ENCODE data around the gene COQ8A.

COQ8A gene

DNA sequence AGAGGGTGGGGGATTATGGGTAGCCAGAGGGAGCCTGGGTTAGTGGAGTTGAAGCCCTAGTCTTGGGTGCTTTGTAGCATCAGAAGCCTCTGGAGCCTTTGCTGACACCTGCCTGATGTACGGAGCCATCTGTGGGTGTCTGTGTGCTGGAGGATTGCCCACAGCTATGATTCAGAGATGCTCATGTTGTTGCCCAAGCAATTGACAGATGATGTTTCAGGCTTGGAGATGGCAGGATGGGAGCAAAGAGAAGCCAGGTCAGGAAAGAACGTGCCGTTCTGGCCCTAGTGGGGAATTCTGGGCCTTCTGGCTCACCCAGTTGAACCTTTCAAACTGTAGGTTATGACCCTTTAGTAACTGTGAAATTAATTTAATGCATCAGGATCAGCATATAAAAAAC, 27.6 kb downstream of the COQ8A start:
- no peak for TF ChIP-seq EZH2 (IDR thresholded peaks at IDR 0.05; ENCODE audit: borderline replicate concordance, low read depth, low read length, severe bottlenecking)
- TF ChIP-seq, protein P1, sequence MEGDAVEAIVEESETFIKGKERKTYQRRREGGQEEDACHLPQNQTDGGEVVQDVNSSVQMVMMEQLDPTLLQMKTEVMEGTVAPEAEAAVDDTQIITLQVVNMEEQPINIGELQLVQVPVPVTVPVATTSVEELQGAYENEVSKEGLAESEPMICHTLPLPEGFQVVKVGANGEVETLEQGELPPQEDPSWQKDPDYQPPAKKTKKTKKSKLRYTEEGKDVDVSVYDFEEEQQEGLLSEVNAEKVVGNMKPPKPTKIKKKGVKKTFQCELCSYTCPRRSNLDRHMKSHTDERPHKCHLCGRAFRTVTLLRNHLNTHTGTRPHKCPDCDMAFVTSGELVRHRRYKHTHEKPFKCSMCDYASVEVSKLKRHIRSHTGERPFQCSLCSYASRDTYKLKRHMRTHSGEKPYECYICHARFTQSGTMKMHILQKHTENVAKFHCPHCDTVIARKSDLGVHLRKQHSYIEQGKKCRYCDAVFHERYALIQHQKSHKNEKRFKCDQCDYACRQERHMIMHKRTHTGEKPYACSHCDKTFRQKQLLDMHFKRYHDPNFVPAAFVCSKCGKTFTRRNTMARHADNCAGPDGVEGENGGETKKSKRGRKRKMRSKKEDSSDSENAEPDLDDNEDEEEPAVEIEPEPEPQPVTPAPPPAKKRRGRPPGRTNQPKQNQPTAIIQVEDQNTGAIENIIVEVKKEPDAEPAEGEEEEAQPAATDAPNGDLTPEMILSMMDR (IDR thresholded peaks at IDR 0.05; ENCODE audit: borderline replicate concordance, extremely low read depth, low read length, poor library complexity, severe bottlenecking), result no peak
- DNase-seq (no peak), ATAC-seq (ENCODE audit: insufficient read depth, low read depth) (no peak)
- Histone ChIP-seq H3K9ac (ENCODE audit: low read depth, low read length) (no peak overlapping the region), H3K4me2 (ENCODE audit: insufficient read depth, low read length) (no peak overlapping the region), H3K27me3 (ENCODE audit: insufficient read depth, low read length, poor library complexity) (no peaks in the 10 kb centered on the region), H3K27ac (ENCODE audit: low read length) (no peak overlapping the region), H3K4me1 (ENCODE audit: insufficient read depth, low read length) (no peaks in the 10 kb centered on the region), H2AFZ (ENCODE audit: low read depth, low read length) (no peak overlapping the region), H3K9me3 (ENCODE audit: insufficient read depth, low read length, severe bottlenecking) (no peaks in the 10 kb centered on the region), H3K36me3 (ENCODE audit: insufficient read depth, low read length) (peaks cover 24% of the 10 kb centered on the region), H4K20me1 (ENCODE audit: insufficient read depth, low read length) (peaks cover 9% of the 10 kb centered on the region), H3K79me2 (ENCODE audit: insufficient read depth, low read length) (no peaks in the 10 kb centered on the region), H3K4me3 (ENCODE audit: low read depth in 1 of 2, low read length in 2 of 2) (no peak overlapping the region)

DNA sequence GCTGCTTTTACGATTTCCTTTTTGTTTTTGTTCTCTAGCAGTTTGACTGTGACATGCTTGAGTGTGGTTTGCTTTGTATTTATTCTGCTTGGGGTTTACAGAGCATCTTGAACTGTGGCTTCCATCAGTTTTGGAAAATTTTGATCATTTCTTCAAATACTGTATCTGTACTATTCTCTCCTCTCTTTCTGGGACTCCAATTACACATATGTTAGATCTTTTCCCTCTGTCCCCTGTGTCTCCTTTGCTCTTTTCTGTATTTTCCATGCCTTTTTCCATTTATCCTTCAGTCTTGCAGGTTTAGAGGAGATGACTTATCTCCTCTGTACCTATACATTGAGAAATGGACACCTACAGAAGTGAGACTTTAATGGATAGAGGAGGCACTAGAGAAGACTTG, 31.7 kb downstream of the COQ8A start:
- Histone ChIP-seq H4K20me1 (ENCODE audit: insufficient read depth, low read length) (peaks cover 4% of the 10 kb centered on the region; the same call in 1 of the 2 replicates), H3K9ac (ENCODE audit: low read depth, low read length) (no peak overlapping the region), H3K4me3 (ENCODE audit: low read depth in 1 of 2, low read length in 2 of 2) (no peak overlapping the region), H3K4me1 (ENCODE audit: insufficient read depth, low read length) (no peaks in the 10 kb centered on the region), H2AFZ (ENCODE audit: low read depth, low read length) (no peak overlapping the region), H3K27me3 (ENCODE audit: insufficient read depth, low read length, poor library complexity) (no peaks in the 10 kb centered on the region), H3K79me2 (ENCODE audit: insufficient read depth, low read length) (no peaks in the 10 kb centered on the region), H3K4me2 (ENCODE audit: insufficient read depth, low read length) (no peak overlapping the region), H3K36me3 (ENCODE audit: insufficient read depth, low read length) (peaks cover 11% of the 10 kb centered on the region), H3K27ac (ENCODE audit: low read length) (no peak overlapping the region), H3K9me3 (ENCODE audit: insufficient read depth, low read length, severe bottlenecking) (no peaks in the 10 kb centered on the region)
- ATAC-seq (ENCODE audit: insufficient read depth, low read depth) (no peak), DNase-seq (no peak)
- no peak for TF ChIP-seq EZH2 (IDR thresholded peaks at IDR 0.05; ENCODE audit: borderline replicate concordance, low read depth, low read length, severe bottlenecking)
- TF ChIP-seq, protein P1 (IDR thresholded peaks at IDR 0.05; ENCODE audit: borderline replicate concordance, extremely low read depth, low read length, poor library complexity, severe bottlenecking), result no peak

- Histone ChIP-seq H3K27ac (ENCODE audit: low read length) (no peak overlapping the region), H3K27me3 (ENCODE audit: insufficient read depth, low read length, poor library complexity) (no peaks in the 10 kb centered on the region), H3K4me1 (ENCODE audit: insufficient read depth, low read length) (no peaks in the 10 kb centered on the region), H3K36me3 (ENCODE audit: insufficient read depth, low read length) (peaks cover 14% of the 10 kb centered on the region), H3K9me3 (ENCODE audit: insufficient read depth, low read length, severe bottlenecking) (no peaks in the 10 kb centered on the region), H3K79me2 (ENCODE audit: insufficient read depth, low read length) (no peaks in the 10 kb centered on the region), H3K9ac (ENCODE audit: low read depth, low read length) (no peak overlapping the region), H3K4me2 (ENCODE audit: insufficient read depth, low read length) (no peak overlapping the region), H3K4me3 (ENCODE audit: low read depth in 1 of 2, low read length in 2 of 2) (no peak overlapping the region), H4K20me1 (ENCODE audit: insufficient read depth, low read length) (peaks cover 4% of the 10 kb centered on the region; the same call in 1 of the 2 replicates), H2AFZ (ENCODE audit: low read depth, low read length) (no peak overlapping the region)
- DNase-seq (no peak), ATAC-seq (ENCODE audit: insufficient read depth, low read depth) (no peak)
- TF ChIP-seq, protein P1 (IDR thresholded peaks at IDR 0.05; ENCODE audit: borderline replicate concordance, extremely low read depth, low read length, poor library complexity, severe bottlenecking), result no peak
- TF ChIP-seq EZH2 (IDR thresholded peaks at IDR 0.05; ENCODE audit: borderline replicate concordance, low read depth, low read length, severe bottlenecking), result no peak
Observed at GRCh38 chr1:226972931-226973330, 32.8 kb downstream of the COQ8A start.

Measured in DND-41 (cell line).